Measurements from ENCODE around the gene TMEM272.
"Not testable (repeated sequence)": the region's sequence is repeated elsewhere in the genome, so short reads cannot be mapped to it uniquely, and the experiment has no call there.

TMEM272 gene

GRCh38 chr13:51824712-51825111 lies 20.3 kb downstream of the TMEM272 start:
- not testable (repeated sequence) for DNase-seq

GRCh38 chr13:51823863-51824262 lies 21.1 kb downstream of the TMEM272 start:
- DNase-seq, result peak; percentile 74

GRCh38 chr13:51823359-51823758 lies 21.6 kb downstream of the TMEM272 start:
- no peak for DNase-seq

GRCh38 chr13:51822106-51822815 lies 22.7 kb downstream of the TMEM272 start:
- peak; percentile 65 for DNase-seq

GRCh38 chr13:51821606-51822005 lies 23.4 kb downstream of the TMEM272 start:
- DNase-seq, result no peak

- DNase-seq, result no peak
These were observed 24.9 kb downstream of the TMEM272 start for GRCh38 chr13:51820016-51820597.

GRCh38 chr13:51819544-51819943 lies 25.4 kb downstream of the TMEM272 start:
- no peak for DNase-seq

GRCh38 chr13:51818781-51819511 lies 26.0 kb downstream of the TMEM272 start:
- DNase-seq, result no peak

GRCh38 chr13:51818276-51818675 lies 26.7 kb downstream of the TMEM272 start:
- DNase-seq, result no peak

GRCh38 chr13:51817717-51818116 lies 27.3 kb downstream of the TMEM272 start:
- no peak for DNase-seq

- DNase-seq, result no peak
These were observed 28.2 kb downstream of the TMEM272 start for GRCh38 chr13:51816604-51817249.

GRCh38 chr13:51815848-51816247 lies 29.1 kb downstream of the TMEM272 start:
- DNase-seq, result no peak

GRCh38 chr13:51814825-51815650 lies 29.9 kb downstream of the TMEM272 start:
- peak; percentile 65 for DNase-seq

GRCh38 chr13:51814071-51814470 lies 30.9 kb downstream of the TMEM272 start:
- DNase-seq, result no peak

GRCh38 chr13:51811920-51812451 lies 33.0 kb downstream of the TMEM272 start:
- DNase-seq, result no peak

- no peak for DNase-seq
These were observed 33.9 kb downstream of the TMEM272 start for GRCh38 chr13:51811046-51811445.

- no peak for DNase-seq
These were observed 36.2 kb downstream of the TMEM272 start for GRCh38 chr13:51808811-51809210.

GRCh38 chr13:51807041-51807440 lies 37.9 kb downstream of the TMEM272 start:
- no peak for DNase-seq

GRCh38 chr13:51806566-51806965 lies 38.4 kb downstream of the TMEM272 start:
- DNase-seq, result peak; percentile 17

- no peak for DNase-seq
These were observed 39.1 kb downstream of the TMEM272 start for GRCh38 chr13:51805925-51806324.

GRCh38 chr13:51805313-51805712 lies 39.7 kb downstream of the TMEM272 start:
- no peak for DNase-seq
